HG03378 (cell line): ENCODE results near the gene DHFR2.
"Not testable (repeated sequence)": the region's sequence is repeated elsewhere in the genome, so short reads cannot be mapped to it uniquely, and the experiment has no call there.

Source experiments
- ATAC-seq: cut with Tn5 transposase; IDR thresholded peaks from one replicate; pipeline ENCODE4 v1.9.1; 2021; ENCODE audit warnings: mild to moderate bottlenecking, moderate library complexity; ENCODE audit not compliant: unreplicated experiment

Gene DHFR2

GRCh38 chr3:94065819-94066480 is 3.2 kb upstream of the DHFR2 start:
- ATAC-seq, result no peak

- ATAC-seq, result no peak
These were observed 2.4 kb upstream of the DHFR2 start for GRCh38 chr3:94065122-94065521.

GRCh38 chr3:94064243-94064860 is 1.6 kb upstream of the DHFR2 start:
- ATAC-seq, result no peak

GRCh38 chr3:94063496-94064119 is 892 bp upstream of the DHFR2 start:
- ATAC-seq, result no peak

GRCh38 chr3:94061297-94061696 is 1.4 kb downstream of the DHFR2 start:
- no peak for ATAC-seq

GRCh38 chr3:94050546-94050945 is 12.2 kb downstream of the DHFR2 start:
- ATAC-seq, result no peak

- ATAC-seq, result no peak
These were observed 13.4 kb downstream of the DHFR2 start for GRCh38 chr3:94049267-94049666.

- ATAC-seq, result no peak
These were observed 16.2 kb downstream of the DHFR2 start for GRCh38 chr3:94046533-94046932.

- not testable (repeated sequence) for ATAC-seq
These were observed 18.4 kb downstream of the DHFR2 start for GRCh38 chr3:94044100-94044936.

GRCh38 chr3:94043285-94043684 is 19.4 kb downstream of the DHFR2 start:
- no peak for ATAC-seq

GRCh38 chr3:94036909-94037507 is 25.7 kb downstream of the DHFR2 start:
- ATAC-seq, result peak; percentile 78

GRCh38 chr3:94028093-94028837 is 34.5 kb downstream of the DHFR2 start, which contains the start of gene STX19:
Gene STX19 (minus strand): TSS chr3:94028597. CDS start chr3:94015269, 13,328 bp downstream.
- ATAC-seq, result no peak

GRCh38 chr3:94026623-94027022 is 36.1 kb downstream of the DHFR2 start:
- ATAC-seq, result no peak

- ATAC-seq, result no peak
These were observed 38.3 kb downstream of the DHFR2 start for GRCh38 chr3:94024385-94024784.

GRCh38 chr3:94020293-94020692 is 42.4 kb downstream of the DHFR2 start:
- ATAC-seq, result no peak

GRCh38 chr3:94019659-94020058 is 43.1 kb downstream of the DHFR2 start:
- no peak for ATAC-seq

GRCh38 chr3:94015025-94015424 is 47.7 kb downstream of the DHFR2 start:
- ATAC-seq, result no peak

- ATAC-seq, result no peak
These were observed 50.5 kb downstream of the DHFR2 start for GRCh38 chr3:94012185-94012584.

GRCh38 chr3:94011233-94011711 is 51.4 kb downstream of the DHFR2 start:
- no peak for ATAC-seq

- no peak for ATAC-seq
These were observed 53.1 kb downstream of the DHFR2 start for GRCh38 chr3:94009608-94010007.
